SKM-1 (cell line): ENCODE measurements around the gene CXCL12.

Experiments used
- DNase-seq: peaks from one replicate; lab custom pipeline; 2025; ENCODE audit not compliant: unreplicated experiment; lab: John Stamatoyannopoulos, UW

The CXCL12 gene

DNA sequence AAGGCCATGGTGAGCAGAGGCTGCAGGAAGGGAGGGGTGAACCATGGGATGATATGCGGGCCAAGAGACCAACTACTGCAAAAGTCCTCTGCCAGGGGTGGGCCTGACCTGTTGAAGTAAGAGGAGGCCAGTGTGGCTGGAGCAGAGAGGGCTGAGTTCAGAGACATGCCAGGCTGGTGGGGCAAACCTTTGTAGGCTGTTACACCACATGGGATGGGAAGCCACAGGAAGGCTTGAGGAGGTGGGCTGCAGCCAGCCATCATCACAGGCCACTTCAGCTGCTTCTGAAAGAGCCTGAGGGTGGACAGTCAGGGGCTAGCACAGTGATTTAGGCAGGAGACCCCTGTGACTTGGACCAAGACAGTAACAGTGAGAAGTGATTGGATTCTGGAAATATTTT is 20.3 kb downstream of the CXCL12 start:
- no peak for DNase-seq

- DNase-seq = no peak
These were observed 21.2 kb downstream of the CXCL12 start for GRCh38 chr10:44363716-44364115.

DNA sequence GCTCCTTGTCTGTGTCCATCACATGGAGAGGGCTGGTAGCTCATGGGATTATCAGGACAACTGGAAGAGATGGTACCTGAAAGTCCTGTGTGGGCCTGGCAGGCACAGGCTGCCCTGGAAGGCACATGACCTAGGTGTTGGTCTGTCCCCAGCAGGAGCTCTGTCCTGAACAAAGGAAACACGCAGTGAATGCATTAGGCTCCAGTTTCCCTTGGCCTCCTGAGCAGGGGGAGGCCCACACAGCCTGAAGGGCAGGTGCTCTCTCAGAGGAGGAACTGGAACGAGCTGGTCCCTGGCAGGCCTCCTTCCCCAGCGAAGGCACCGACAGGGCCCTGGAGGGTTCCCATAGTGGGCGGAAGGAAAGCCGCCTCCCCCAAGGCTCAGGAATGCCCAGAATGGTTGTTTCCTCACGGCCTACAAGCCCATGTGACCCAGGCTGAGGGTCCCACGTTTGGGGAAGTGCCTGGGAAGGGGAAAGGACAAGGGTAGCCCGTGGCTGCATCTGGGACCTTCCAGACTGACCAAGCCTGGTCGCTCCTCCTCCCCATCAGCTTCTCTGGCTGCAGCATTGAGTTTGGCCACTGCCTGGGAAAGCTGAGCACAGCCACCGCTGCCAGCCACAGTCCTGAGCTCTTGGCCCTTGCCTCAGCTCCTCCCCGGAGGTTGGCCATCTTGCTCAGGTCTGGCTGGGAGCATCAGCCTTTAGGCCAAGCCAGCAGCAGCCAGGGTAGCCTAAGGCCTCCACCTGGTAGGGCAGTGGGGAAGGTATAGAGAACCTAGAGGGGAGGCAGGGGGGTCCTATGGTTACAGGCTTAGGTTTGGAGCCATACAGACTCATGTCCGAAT is 21.8 kb downstream of the CXCL12 start:
- DNase-seq = no peak

- DNase-seq = no peak
These were observed 23.8 kb downstream of the CXCL12 start for GRCh38 chr10:44361109-44361508.

DNA sequence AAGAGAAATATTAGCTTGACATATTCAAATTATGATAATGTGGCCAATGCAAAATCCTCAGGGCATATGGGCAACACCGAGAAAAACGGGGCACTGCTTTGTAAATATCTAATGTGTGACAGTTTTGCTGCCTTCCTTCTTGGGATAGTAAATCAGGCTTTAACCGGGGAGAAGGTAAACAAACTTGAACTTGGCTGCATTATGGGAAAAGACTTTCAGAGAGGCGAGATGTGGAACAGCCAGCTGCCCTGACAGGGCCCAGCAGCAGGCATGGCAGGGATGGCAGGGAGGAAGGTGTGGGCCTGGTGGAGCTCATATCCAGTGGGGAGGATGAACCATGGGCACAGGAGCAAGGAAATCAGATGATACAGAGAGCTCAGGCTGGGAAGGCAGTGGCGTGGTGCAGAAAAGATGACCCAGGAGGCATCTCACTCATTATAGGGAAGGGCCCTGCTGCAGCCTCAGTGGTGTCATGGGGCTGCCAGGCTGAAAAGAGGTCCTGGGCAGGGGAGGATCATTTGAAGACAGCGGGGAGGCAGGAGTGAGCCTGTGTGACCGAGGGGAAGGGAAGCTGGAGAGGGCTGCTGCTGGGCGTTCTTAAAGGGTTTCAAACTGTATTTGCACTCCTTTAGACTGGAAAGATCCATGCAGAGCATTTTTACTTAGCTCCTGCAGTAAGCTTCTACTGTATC is 26.7 kb downstream of the CXCL12 start:
- no peak for DNase-seq

DNA sequence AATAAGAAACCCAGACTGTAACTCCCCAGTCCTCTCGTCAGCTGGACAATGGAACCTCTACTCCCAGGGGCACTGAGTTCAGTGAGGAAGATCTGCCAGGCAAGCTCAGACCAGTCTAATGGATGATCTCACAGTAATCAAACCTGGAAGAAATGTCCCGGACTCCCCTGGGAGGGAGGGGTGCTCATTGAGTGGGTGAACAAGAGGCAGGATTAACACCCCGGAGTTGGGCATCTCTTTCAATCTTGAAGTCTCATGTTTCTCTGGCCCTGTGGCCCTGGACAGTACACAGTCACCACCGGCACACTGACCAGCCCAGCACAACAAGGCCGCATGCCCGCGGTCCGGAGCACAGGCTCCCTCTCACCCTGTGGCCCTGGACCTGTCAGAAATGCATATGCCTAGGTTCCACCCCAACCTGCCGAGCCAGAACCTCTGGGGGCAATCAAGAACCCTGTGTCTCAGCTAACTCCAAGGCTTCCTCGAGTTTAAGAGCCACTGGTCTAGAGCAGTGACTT is 27.8 kb downstream of the CXCL12 start:
- DNase-seq = no peak

- DNase-seq = no peak
These were observed 28.5 kb downstream of the CXCL12 start for GRCh38 chr10:44356139-44357022.

GRCh38 chr10:44355630-44356029 is 29.3 kb downstream of the CXCL12 start:
- no peak for DNase-seq

DNA sequence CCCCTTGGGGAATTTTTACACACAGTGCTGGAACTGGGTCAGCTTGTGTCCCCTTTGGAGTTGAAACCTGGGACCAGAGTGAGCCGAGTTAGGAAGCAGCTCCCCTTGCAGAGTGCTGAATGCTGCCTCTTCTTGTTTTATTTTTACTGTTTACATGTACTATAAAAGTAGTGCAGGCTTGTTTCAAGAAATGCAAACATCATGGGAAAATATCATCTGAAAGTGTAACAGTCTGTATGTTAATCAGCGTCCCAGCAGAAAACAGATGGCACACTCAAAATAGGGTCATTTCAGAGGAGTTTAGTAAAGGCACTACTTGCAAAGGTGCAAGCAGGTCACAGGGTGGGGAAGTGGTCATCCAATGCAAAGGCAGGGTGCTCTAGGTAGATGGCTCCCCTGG is 30.1 kb downstream of the CXCL12 start:
- DNase-seq = no peak

DNA sequence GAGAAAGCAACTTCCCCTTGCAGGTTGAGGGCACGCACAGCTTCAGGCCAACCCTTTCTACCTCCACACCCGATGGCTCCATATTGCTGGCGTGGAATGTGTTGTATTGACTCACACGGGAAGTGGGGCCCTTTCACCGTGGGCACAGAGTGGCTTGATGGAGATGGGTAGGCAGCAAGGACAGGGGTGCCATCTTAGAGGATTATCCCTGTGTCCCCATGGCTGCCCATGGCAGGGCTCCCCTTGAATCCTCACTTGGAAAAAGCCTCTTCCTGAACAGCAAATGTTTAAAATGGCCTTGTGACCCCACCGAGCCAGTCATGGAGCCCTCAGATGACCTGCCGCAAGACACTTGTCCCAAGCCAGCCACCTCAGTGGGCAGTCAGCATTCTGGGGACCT is 31.2 kb downstream of the CXCL12 start:
- DNase-seq = no peak

- DNase-seq = no peak
These were observed 31.8 kb downstream of the CXCL12 start for GRCh38 chr10:44353128-44353390.

GRCh38 chr10:44352316-44353127 is 32.4 kb downstream of the CXCL12 start:
- no peak for DNase-seq

- DNase-seq = no peak
These were observed 36.4 kb downstream of the CXCL12 start for GRCh38 chr10:44348496-44348895.

DNA sequence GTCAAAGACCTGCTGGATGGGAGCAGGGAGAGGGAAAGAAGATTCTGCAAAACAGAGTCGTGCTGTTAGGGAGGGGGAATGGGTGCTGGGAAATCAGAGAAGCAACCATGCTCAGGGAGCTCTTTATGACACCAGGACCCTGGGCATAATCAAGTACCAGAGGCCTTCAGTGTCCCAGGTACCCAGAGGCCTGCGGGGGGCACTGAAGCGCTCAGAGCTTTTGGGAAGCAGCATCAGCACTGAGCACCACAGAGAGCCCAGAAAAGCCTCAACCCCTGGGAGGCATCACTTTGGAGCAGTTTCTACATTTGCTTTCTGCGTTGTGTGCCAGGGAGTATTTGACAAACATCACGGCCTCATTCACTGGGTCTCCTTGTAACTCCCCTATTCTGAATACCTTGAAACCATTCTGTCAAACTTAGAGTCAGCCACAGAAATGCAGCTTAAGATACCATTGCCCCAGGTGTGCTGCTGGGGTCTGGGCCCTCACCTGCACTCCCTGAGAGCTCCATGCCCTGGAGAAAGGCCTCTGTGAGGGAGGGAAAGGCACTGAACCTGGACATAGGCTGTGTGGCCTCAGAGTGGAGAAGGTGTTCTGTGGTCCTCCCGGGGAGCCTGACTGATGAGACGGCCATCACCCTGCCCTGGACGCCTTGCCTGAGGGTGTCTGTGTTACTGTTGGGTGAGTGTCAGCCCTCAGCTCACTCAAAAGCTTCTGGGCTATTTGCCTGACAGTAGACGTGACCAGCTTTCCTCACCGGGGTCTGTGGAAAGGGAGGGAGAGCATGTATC is 37.1 kb downstream of the CXCL12 start:
- DNase-seq = no peak

GRCh38 chr10:44344727-44345126 is 40.2 kb downstream of the CXCL12 start:
- no peak for DNase-seq

DNA sequence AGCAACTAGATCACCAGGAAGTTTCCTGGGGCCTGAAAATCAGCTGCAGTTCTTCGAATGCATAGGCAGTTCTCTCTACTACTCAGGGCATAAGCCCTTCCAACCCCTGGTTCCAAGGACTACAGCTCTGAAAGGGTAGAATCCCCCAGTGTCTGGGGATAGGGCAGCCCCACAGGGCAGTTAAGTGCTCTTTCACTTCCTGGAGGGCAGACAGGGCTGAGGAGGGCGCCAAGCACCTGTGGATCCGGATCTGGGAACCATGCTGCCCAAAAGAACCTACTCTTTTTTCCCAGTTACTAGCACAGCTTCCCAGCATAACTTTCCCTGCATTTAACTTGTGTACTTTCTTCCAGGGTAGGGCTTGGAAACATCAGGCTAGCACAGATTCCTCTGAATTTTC is 41.1 kb downstream of the CXCL12 start:
- DNase-seq = no peak

DNA sequence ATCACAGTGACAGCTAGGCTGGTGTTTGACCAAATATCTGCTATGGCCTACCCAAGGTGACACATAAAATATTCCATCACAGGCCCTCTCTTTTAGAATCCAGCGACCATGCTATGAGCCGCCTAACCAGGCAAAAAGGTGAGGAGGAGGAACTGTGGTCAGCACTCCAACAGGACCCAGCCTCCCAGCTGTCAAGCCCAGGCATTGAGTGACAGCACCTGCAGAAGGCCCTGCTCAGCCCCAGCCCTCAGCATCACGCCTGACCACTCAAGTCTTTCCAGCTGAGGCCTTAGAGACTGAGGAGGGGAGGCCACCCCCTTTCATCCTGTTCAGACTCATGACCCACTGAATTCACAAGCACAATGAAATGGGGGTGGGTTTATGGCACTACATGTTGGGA is 43.0 kb downstream of the CXCL12 start:
- DNase-seq = no peak

DNA sequence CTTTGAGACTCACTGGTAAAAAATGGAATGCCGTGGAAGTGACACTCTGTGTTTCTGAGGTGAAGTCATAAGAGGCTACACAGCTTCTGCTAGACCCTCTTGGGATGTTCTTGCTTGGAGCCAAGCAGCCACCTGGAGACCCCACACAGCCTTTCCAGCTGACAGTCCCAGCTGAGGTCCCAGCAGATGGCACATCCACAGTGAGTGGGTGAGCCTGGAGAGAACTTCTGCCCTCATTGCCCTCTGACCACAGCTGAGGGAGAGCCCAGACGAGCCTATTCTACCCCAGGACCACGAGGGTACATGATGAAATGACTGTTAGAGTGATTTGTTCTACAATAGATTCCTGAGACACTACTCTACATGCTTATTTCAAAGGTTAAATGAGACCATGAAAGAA is 44.3 kb downstream of the CXCL12 start:
- DNase-seq = no peak

DNA sequence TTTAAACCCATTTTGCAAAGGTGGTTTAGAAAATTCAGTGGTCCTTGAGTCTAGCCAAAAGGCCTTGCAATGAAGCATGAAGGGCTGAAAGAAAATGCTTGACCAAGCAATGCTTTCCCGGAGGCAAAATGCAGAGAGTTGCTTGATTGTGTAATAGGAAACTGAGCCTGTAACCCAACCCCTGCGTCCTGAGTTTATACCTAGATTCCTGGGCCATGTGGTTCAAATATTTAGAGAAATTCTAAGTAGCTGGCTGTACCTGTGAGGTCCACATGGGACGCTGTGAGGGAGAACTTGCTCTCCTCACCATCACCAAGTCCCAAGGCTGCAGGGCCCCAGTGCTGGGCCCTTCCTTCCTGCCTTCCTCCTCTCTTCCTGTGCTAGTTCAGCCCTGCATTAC is 45.7 kb downstream of the CXCL12 start:
- DNase-seq = no peak

DNA sequence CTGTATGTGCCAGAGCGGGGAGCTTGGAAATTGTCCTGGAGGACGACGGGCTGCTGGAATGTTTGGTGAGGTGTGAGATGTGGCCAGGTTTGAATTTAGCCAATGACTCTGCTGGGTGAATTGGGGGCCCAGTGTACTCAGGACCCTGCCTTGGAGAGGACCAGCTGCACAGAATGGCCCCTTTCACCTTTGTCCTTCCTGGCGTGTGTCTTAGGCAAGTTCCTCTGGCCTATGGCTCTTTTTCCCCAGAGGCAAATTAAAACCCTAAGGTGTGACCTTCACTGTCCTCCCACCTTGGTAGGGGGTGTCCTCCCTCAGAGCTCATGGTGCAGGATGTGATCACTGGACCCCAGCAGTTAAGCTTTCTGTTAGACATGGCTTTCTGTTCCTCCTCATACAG is 47.8 kb downstream of the CXCL12 start:
- no peak for DNase-seq
